ENCODE results near the gene TSPAN3. TPM values are rescaled to one million over a fixed set of nuclear protein-coding genes. Genes with fewer than 3 reads are reported as not detected.
A peak's percentile ranks its signal among the peaks of the same experiment; 100 is the strongest.

The TSPAN3 gene
- total and polyA plus RNA-seq, 4 donors, result 339 to 494 (median 450) TPM

DNA sequence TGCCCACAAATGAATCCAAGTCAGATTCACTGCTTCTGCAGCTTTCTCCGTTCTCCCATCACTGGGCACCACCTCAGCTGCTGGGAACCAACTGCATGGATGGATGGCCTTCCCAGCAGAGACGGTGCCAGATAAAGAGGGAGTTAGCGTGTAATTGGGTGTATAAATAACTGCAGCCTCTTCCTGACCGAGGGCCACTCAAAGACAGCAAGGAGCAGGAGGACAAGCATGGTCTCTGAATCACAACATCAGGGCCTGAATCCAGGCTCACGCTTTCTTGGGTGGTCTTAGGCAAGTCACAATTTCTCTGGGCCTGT, 31.7 kb downstream of the TSPAN3 start:
- Histone ChIP-seq H3K4me3 (no peak overlapping the region), H3K9ac (ENCODE audit: insufficient read depth in 1 of 2, low read length in 2 of 2) (no peak overlapping the region), H3K36me3 (ENCODE audit: control insufficient read depth in 4 of 4, insufficient read depth in 4 of 4, low read length in 4 of 4) (peaks cover 5 to 33% (median 19%) of the 10 kb centered on the region in 4 donors), H3K27ac (ENCODE audit: low read depth in 1 of 2, low read length in 1 of 2) (no peak overlapping the region), H3K27me3 (ENCODE audit: control insufficient read depth in 3 of 3, insufficient read depth in 3 of 3, low read length in 2 of 3) (no peaks in the 10 kb centered on the region), H3K9me3 (ENCODE audit: control insufficient read depth in 4 of 4, insufficient read depth in 3 of 4, low read length in 3 of 4) (no peaks in the 10 kb centered on the region), H3K4me1 (ENCODE audit: control insufficient read depth in 5 of 5, insufficient read depth in 5 of 5, low read length in 5 of 5) (no peaks in the 10 kb centered on the region)
- no peak for TF ChIP-seq CTCF (IDR thresholded peaks at IDR 0.05; ENCODE audit: control extremely low read depth, extremely low read depth)
- ATAC-seq (ENCODE audit: insufficient read depth, low FRiP score), result no peak
- WGBS, 2 donors, result 88% methylated on average over 5 of the region's 5 CpGs; no CpG with 5 or more reads in 1 of the 2 donors
- no peak for DNase-seq

DNA sequence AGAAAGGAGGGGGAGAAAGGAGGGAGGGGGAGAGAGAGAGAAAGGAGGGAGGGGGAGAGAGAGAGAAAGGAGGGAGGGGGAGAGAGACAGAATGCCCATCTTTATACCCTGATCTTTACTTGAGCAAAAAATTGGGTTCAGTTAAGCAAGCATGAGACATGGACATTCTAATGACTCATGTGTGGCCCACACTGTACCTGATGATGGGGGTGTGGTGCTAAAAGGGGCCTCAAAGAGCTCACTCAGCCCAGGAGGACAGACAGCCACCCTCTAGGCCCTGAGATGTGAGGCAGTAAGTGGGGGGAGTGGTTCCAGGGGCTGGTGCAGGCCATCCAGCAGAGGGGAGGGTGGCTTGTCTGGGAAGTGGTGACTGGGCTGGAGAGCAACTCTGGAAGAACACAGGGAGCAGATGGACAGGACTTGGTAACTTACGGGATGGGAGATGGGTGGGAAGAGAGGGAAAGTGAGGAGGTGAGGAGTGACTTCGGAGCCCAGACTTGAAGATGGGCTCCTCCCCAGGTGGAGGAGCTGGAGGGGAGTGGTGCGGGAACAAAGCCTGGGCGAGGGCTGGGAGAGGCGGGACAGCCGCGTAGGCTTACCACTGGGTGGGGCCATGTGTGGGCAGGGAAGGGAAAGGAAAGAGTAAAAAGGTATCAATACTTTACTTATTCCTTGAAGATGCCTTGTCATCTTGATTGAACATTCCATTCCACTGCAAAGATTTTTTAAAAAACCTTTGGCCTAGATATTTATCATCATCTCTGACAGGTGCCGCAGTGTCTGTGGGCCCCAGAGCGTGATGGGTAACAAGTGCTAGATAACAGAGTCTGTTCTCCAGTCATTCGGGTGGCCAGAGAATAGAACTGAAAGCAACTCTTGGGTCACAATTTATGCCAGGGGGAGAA, 32.3 kb downstream of the TSPAN3 start:
- peaks cover 2 to 33% (median 16%) of the 10 kb centered on the region in 4 donors for H3K36me3 ChIP-seq (ENCODE audit: control insufficient read depth in 4 of 4, insufficient read depth in 4 of 4, low read length in 4 of 4)

GRCh38 chr15:77037388-77038209, 33.3 kb downstream of the TSPAN3 start:
- H3K4me1 ChIP-seq (ENCODE audit: control insufficient read depth in 5 of 5, insufficient read depth in 5 of 5, low read length in 5 of 5), result peaks cover 0 to 3% (median 0%) of the 10 kb centered on the region in 5 donors
- DNase-seq (no peak), ATAC-seq (ENCODE audit: insufficient read depth, low FRiP score) (no peak)
- no peak for TF ChIP-seq CTCF (IDR thresholded peaks at IDR 0.05; ENCODE audit: control extremely low read depth, extremely low read depth)
- H3K4me3 ChIP-seq, result no peak overlapping the region
- H3K27me3 ChIP-seq (ENCODE audit: control insufficient read depth in 3 of 3, insufficient read depth in 3 of 3, low read length in 2 of 3), result no peaks in the 10 kb centered on the region
- peaks cover 0 to 29% (median 11%) of the 10 kb centered on the region in 4 donors for H3K36me3 ChIP-seq (ENCODE audit: control insufficient read depth in 4 of 4, insufficient read depth in 4 of 4, low read length in 4 of 4)
- no peaks in the 10 kb centered on the region for H3K9me3 ChIP-seq (ENCODE audit: control insufficient read depth in 4 of 4, insufficient read depth in 3 of 4, low read length in 3 of 4)
- WGBS, 2 donors, result 88 to 95% methylated on average over 12 of the region's 12 CpGs
- H3K9ac ChIP-seq (ENCODE audit: insufficient read depth in 1 of 2, low read length in 2 of 2), result no peak overlapping the region
- H3K27ac ChIP-seq (ENCODE audit: low read depth in 1 of 2, low read length in 1 of 2), result peak overlapping the region in 1 of 2 donors; percentile 47

More for the DNA sequence above, 32.3 kb downstream of the TSPAN3 start:
- Histone ChIP-seq H3K27me3 (ENCODE audit: control insufficient read depth in 3 of 3, insufficient read depth in 3 of 3, low read length in 2 of 3) (no peaks in the 10 kb centered on the region), H3K9me3 (ENCODE audit: control insufficient read depth in 4 of 4, insufficient read depth in 3 of 4, low read length in 3 of 4) (no peaks in the 10 kb centered on the region), H3K4me3 (no peak overlapping the region), H3K4me1 (ENCODE audit: control insufficient read depth in 5 of 5, insufficient read depth in 5 of 5, low read length in 5 of 5) (no peaks in the 10 kb centered on the region), H3K9ac (ENCODE audit: insufficient read depth in 1 of 2, low read length in 2 of 2) (no peak overlapping the region), H3K27ac (ENCODE audit: low read depth in 1 of 2, low read length in 1 of 2) (no peak overlapping the region)
- no peak for TF ChIP-seq CTCF (IDR thresholded peaks at IDR 0.05; ENCODE audit: control extremely low read depth, extremely low read depth)
- ATAC-seq (ENCODE audit: insufficient read depth, low FRiP score), result no peak
- no peak for DNase-seq
- 89% methylated on average over 10 of the region's 10 CpGs; no CpG with 5 or more reads in 1 of the 2 donors for WGBS, 2 donors

Measured in lung (tissue), 12 donors.